T-cell (primary cell): ENCODE measurements around the gene ZNF385D. TPM values are rescaled to one million over a fixed set of nuclear protein-coding genes. Genes with fewer than 3 reads are reported as not detected.
A peak's percentile ranks its signal among the peaks of the same experiment; 100 is the strongest.

Source experiments
- ATAC-seq, 4 experiments: fragments of 200-7000 bp in 3 of 4; fragments of 150-1000 bp in 1 of 4; cut with Tn5 transposase; replicated peaks in 1 of 4; 1 replicate in 3 of 4; 2 replicates in 1 of 4; pipeline ENCODE4 v1.10.0; 2021; ENCODE audit warnings: moderate library complexity in 3 of 4, mild to moderate bottlenecking in 2 of 4, moderate number of reproducible peaks in 1 of 4
- CTCF ChIA-PET, 2 donors: fragments of 300-600 bp; sonication (Branson Sonifier 250); formaldehyde crosslinking; loops; one replicate each; lab custom pipeline; 2022; ENCODE audit warnings: antibody characterized with exemption in 2 of 2; lab: Charles Lee
- POLR2A ChIA-PET, 2 donors: fragments of 300-600 bp; sonication (Branson Sonifier 250); formaldehyde crosslinking; loops; one replicate each; lab custom pipeline; 2022; ENCODE audit warnings: antibody characterized with exemption in 2 of 2; lab: Charles Lee
- DNase-seq, 35 experiments: peaks; one replicate each; pipeline versions ENCODE4 v3.0.0 to v3.0.0-alpha.2; 2013 to 2023
- H3K27ac ChIP-seq: one replicate; pipeline ENCODE4 v1.5.1; 2013; ENCODE audit warnings: low read length
- H3K27me3 ChIP-seq, 2 experiments: replicated peaks in 1 of 2; 1 replicate in 1 of 2; 2 replicates in 1 of 2; pipeline versions ENCODE4 v1.6.1 to v1.7.0; 2013; ENCODE audit warnings: low read length in 1 of 2, mixed read lengths in 1 of 2; ENCODE audit not compliant: control insufficient read depth in 2 of 2, insufficient read depth in 2 of 2; ENCODE audit errors: extremely low read depth in 1 of 2
- H3K36me3 ChIP-seq, 2 donors: 1 replicate in 1 of 2; 2 replicates in 1 of 2; pipeline versions ENCODE4 v1.6.1 to v1.7.0; 2013; ENCODE audit warnings: low read length in 1 of 2; ENCODE audit not compliant: control insufficient read depth in 2 of 2, insufficient read depth in 1 of 2; ENCODE audit errors: extremely low read depth in 1 of 2
- H3K4me1 ChIP-seq, 2 experiments: 1 replicate in 1 of 2; 2 replicates in 1 of 2; pipeline versions ENCODE4 v1.6.1 to v1.7.0; 2013; ENCODE audit warnings: low read length in 2 of 2, mixed read lengths in 1 of 2; ENCODE audit not compliant: insufficient read depth in 2 of 2, control insufficient read depth in 1 of 2; ENCODE audit errors: extremely low read depth in 1 of 2
- H3K4me3 ChIP-seq, 2 donors: 1 replicate in 1 of 2; 2 replicates in 1 of 2; pipeline versions ENCODE4 v1.5.1 to v1.7.0; 2013; ENCODE audit warnings: mild to moderate bottlenecking in 2 of 2, low read length in 1 of 2, moderate library complexity in 1 of 2; ENCODE audit not compliant: control insufficient read depth in 1 of 2; ENCODE audit errors: extremely low read depth in 1 of 2
- H3K9me3 ChIP-seq: 2 replicates; pipeline ENCODE4 v1.7.0; 2013
- H3K27ac Mint-ChIP-seq, 2 donors: one replicate each; pipeline ENCODE4 v1.8.0; 2020 to 2021; ENCODE audit warnings: mild to moderate bottlenecking in 2 of 2, mixed read lengths in 2 of 2
- H3K27me3 Mint-ChIP-seq, 2 donors: one replicate each; pipeline ENCODE4 v1.8.0; 2021 to 2022; ENCODE audit warnings: mixed read lengths in 2 of 2
- H3K36me3 Mint-ChIP-seq: one replicate; pipeline ENCODE4 v1.8.0; 2021; ENCODE audit warnings: mixed read lengths
- H3K4me1 Mint-ChIP-seq, 3 donors: one replicate each; pipeline ENCODE4 v1.8.0; 2020 to 2022; ENCODE audit warnings: mixed read lengths in 3 of 3, mild to moderate bottlenecking in 1 of 3
- H3K4me3 Mint-ChIP-seq, 3 donors: one replicate each; pipeline ENCODE4 v1.8.0; 2020 to 2022; ENCODE audit warnings: mild to moderate bottlenecking in 3 of 3, mixed read lengths in 3 of 3, moderate library complexity in 3 of 3
- H3K9me3 Mint-ChIP-seq, 3 donors: one replicate each; pipeline ENCODE4 v1.8.0; 2020 to 2022; ENCODE audit warnings: mixed read lengths in 3 of 3
- WGBS: methylation state at CpG from one replicate; pipeline ENCODE4 v1.1.5; 2013; ENCODE audit warnings: missing lambda C conversion rate; ENCODE audit not compliant: insufficient coverage; 5-methylcytosine and 5-hydroxymethylcytosine counted together
- total RNA-seq, 35 experiments: library from RNA in 6 of 35; stranded (reverse) in 6 of 35; fragments of 120-200 nt in 1 of 35; gene quantifications; one replicate each; pipeline versions ENCODE4 v1.2.1 to v1.2.4 and lab custom pipeline; 2013 to 2026

ZNF385D gene
- total RNA-seq, 5 donors from 2014 or later (not counting 1 experiment from before 2014, with no cell fraction given) = 0.03 to 0.47 (median 0.35) TPM

DNA sequence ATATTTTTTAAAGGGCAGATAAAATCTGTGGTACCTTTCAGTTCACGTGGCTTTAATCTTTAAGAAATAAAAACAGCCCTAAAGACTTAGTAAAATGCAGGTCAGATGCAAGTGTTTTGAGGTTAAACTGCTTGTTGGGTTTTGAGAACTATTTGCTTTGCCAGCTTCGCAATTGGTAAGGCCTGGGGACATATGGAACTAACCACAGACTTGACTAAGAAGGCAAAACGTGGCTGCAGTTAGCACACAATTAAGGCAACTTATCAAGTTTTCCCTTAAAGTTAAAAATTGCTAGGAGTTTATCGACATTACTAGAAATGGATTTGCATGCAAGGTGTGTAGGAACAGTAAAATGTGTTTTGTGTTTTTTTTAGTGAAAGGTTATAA lies 206.9 kb downstream of the ZNF385D start:
- no peak overlapping the region for H3K27ac Mint-ChIP-seq
- H3K36me3 Mint-ChIP-seq = no peaks in the 10 kb centered on the region

DNA sequence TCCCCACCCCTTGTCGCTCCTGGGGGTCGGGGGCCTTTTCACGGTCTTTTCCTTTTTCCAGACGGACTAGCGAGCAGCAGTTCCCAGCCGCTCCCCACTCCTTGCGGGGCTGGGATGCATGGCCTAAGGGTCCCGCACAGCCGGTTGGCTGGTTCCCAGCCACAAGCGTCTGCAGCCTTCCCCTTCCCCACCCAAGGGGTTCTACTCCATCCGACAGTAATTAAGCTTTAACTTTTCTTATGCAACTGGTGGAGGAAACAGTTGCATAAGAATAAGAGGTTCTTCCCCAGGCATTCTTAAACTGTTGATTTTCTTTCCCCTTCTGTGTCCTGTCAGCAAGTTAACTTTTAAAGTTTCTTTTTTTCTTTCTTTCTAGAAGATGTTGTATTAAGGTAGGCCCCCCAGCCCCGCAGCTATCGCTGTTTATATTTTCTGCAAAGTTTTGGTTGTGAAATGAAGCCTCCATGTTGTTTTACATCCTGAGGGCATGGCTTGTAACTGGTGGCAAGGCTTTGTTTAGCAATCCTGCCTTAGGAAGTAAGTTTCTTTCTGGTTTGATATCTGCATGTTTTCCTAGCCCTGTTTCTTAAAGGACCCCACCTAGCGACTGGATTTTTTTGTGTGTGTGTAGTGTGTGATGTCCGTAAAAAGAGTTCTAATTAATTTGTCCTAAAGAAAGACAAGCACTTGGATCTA lies 207.5 kb downstream of the ZNF385D start:
- no peaks in the 10 kb centered on the region for H3K36me3 Mint-ChIP-seq
- WGBS = 90% methylated on average over 9 of the region's 15 CpGs
- peak overlapping the region in 1 of 3 donors; percentile 21 for H3K4me3 Mint-ChIP-seq
- no peaks in the 10 kb centered on the region for H3K4me1 Mint-ChIP-seq
- Histone ChIP-seq H3K27me3 (no peaks in the 10 kb centered on the region), H3K36me3 (no peaks in the 10 kb centered on the region), H3K4me1 (no peaks in the 10 kb centered on the region), H3K9me3 (no peaks in the 10 kb centered on the region), H3K4me3 (peak overlapping the region in 1 of 2 donors; percentile 5), H3K27ac (no peak overlapping the region)
- DNase-seq = no peak
- peaks cover 0 to 4% (median 4%) of the 10 kb centered on the region in 3 donors for H3K9me3 Mint-ChIP-seq
- H3K27me3 Mint-ChIP-seq = no peaks in the 10 kb centered on the region
- ChIA-PET POLR2A (no interaction called here), CTCF (no interaction called here)
- no peak overlapping the region for H3K27ac Mint-ChIP-seq
- ATAC-seq = no peak

More for the DNA sequence above, 206.9 kb downstream of the ZNF385D start:
- no peaks in the 10 kb centered on the region for H3K27me3 Mint-ChIP-seq
- Histone ChIP-seq H3K27me3 (no peaks in the 10 kb centered on the region), H3K4me1 (no peaks in the 10 kb centered on the region), H3K27ac (no peak overlapping the region), H3K9me3 (no peaks in the 10 kb centered on the region), H3K36me3 (no peaks in the 10 kb centered on the region), H3K4me3 (no peak overlapping the region)
- H3K4me3 Mint-ChIP-seq = no peak overlapping the region
- POLR2A ChIA-PET = no interaction called here
- DNase-seq = no peak
- CTCF ChIA-PET = no interaction called here
- peaks cover under 1 to 5% (median 4%) of the 10 kb centered on the region in 3 donors for H3K9me3 Mint-ChIP-seq
- no peaks in the 10 kb centered on the region for H3K4me1 Mint-ChIP-seq
- WGBS = 56% methylated on average over 3 of the region's 4 CpGs
- ATAC-seq = no peak

DNA sequence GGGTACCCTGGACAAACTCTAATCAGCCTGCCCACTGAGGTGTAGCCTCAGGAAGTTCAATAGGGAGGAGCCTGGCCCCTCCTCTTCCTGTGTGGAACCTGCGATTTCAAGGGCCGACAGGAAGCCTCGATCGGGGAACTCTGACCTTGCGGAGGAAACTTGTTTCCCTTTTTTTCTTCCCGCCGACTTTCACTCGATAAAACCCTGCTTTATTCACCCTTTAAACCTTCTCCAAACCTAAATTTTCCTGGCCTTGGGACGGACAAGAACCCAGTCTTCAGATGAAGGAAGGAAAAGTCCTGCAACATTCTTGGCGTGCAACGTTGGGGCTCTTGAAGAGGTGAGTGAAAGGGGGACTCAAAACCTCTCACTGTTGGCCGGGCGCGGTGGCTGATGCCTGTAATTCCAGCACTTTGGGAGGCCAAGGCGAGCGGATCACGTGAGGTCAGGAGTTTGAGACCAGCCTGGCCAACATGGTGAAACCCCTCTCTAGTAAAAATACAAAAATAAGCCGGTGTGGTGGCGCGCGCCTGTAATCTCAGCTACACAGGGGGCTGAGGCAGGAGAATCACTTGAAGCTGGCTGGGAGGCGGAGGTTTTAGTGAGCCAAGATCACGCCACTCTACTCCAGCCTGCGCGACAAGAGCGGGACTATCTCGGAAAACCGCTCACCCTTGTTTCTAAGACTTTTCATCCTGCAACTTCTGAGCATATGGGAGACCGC lies 208.2 kb downstream of the ZNF385D start:
- H3K4me1 ChIP-seq = no peaks in the 10 kb centered on the region
- peaks cover 0 to 4% (median 3%) of the 10 kb centered on the region in 3 donors for H3K9me3 Mint-ChIP-seq
- peak overlapping the region in 1 of 2 donors; percentile 5 for H3K4me3 ChIP-seq
- H3K27ac Mint-ChIP-seq = no peak overlapping the region
- CTCF ChIA-PET = no interaction called here
- no peak for DNase-seq
- H3K27me3 Mint-ChIP-seq = no peaks in the 10 kb centered on the region
- 94% methylated on average over 16 of the region's 29 CpGs for WGBS
- ATAC-seq = no peak
- no peaks in the 10 kb centered on the region for H3K27me3 ChIP-seq
- no peaks in the 10 kb centered on the region for H3K36me3 Mint-ChIP-seq
- H3K4me3 Mint-ChIP-seq = no peak overlapping the region
- H3K27ac ChIP-seq = no peak overlapping the region
- no peaks in the 10 kb centered on the region for H3K36me3 ChIP-seq
- H3K4me1 Mint-ChIP-seq = no peaks in the 10 kb centered on the region
- no peaks in the 10 kb centered on the region for H3K9me3 ChIP-seq
- POLR2A ChIA-PET = no interaction called here

DNA sequence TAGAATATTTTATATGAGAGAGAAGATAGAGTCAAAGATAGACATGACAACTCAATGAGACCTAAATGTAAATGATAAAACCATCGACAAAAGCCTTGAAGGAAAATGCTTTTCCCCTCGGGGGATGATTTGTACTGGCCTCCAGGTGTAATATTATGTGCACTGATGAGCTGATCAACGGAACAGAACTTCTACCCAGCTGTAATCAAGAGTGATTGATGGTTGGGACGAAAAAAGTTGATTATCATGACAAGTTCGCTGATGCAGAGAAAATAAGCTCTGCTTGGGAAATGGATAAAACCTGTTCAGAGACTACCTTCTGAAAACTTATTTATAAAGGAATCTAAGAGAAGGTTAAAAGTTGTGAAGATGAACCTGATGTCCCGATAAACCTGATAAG lies 210.7 kb downstream of the ZNF385D start:
- no peak overlapping the region for H3K4me3 Mint-ChIP-seq
- H3K27ac Mint-ChIP-seq = no peak overlapping the region
- Histone ChIP-seq H3K4me3 (no peak overlapping the region), H3K4me1 (no peaks in the 10 kb centered on the region), H3K36me3 (no peaks in the 10 kb centered on the region), H3K27ac (no peak overlapping the region), H3K9me3 (no peaks in the 10 kb centered on the region), H3K27me3 (no peaks in the 10 kb centered on the region)
- peaks cover 4 to 11% (median 5%) of the 10 kb centered on the region in 3 donors for H3K9me3 Mint-ChIP-seq
- POLR2A ChIA-PET = no interaction called here
- WGBS = 80% methylated on average over 1 of the region's 6 CpGs
- DNase-seq = no peak
- CTCF ChIA-PET = no interaction called here
- H3K36me3 Mint-ChIP-seq = no peaks in the 10 kb centered on the region
- ATAC-seq = no peak
- H3K4me1 Mint-ChIP-seq = no peaks in the 10 kb centered on the region
- no peaks in the 10 kb centered on the region for H3K27me3 Mint-ChIP-seq

DNA sequence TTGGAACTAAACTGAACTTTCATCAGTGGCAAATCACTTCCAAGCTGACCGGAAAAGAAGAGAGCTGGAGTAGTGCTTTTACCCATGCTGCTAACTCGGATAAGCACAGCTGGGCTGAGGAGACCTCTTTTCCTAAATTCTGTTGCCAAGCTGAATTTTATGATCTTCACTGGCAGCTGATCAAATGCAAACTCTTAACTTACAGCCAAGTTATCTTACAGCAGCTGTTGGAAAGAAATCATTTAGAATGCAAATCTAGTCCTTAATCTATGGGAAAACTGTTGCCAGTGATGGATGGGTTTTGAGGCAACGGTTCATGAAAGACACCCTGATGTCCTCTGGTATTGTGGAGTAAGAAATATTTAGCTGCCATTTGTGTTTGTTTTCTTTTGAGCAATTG lies 216.5 kb downstream of the ZNF385D start:
- Mint-ChIP-seq H3K27me3 (no peaks in the 10 kb centered on the region), H3K27ac (no peak overlapping the region), H3K36me3 (no peaks in the 10 kb centered on the region), H3K9me3 (peaks cover 10 to 19% (median 14%) of the 10 kb centered on the region in 3 donors), H3K4me3 (no peak overlapping the region), H3K4me1 (no peaks in the 10 kb centered on the region)
- POLR2A ChIA-PET = no interaction called here
- no peaks in the 10 kb centered on the region for H3K9me3 ChIP-seq
- WGBS = 70% methylated on average over 3 of the region's 3 CpGs
- CTCF ChIA-PET = no interaction called here
- no peak overlapping the region for H3K27ac ChIP-seq
- H3K4me1 ChIP-seq = no peaks in the 10 kb centered on the region
- H3K36me3 ChIP-seq = no peaks in the 10 kb centered on the region
- ATAC-seq (no peak), DNase-seq (no peak)
- H3K27me3 ChIP-seq = no peaks in the 10 kb centered on the region
- H3K4me3 ChIP-seq = no peak overlapping the region

- H3K36me3 ChIP-seq = no peaks in the 10 kb centered on the region
- no peaks in the 10 kb centered on the region for H3K27me3 ChIP-seq
- H3K4me3 Mint-ChIP-seq = no peak overlapping the region
- WGBS = 25% methylated on average over 2 of the region's 5 CpGs
- no peak for DNase-seq
- H3K27ac Mint-ChIP-seq = no peak overlapping the region
- peaks cover 10 to 17% (median 12%) of the 10 kb centered on the region in 3 donors for H3K9me3 Mint-ChIP-seq
- no peaks in the 10 kb centered on the region for H3K27me3 Mint-ChIP-seq
- H3K36me3 Mint-ChIP-seq = no peaks in the 10 kb centered on the region
- H3K4me1 ChIP-seq = no peaks in the 10 kb centered on the region
- no peak overlapping the region for H3K27ac ChIP-seq
- H3K4me3 ChIP-seq = no peak overlapping the region
- ChIA-PET CTCF (interaction anchor here in 1 of 2 donors (0.6 kb wide), 1 partner anchor 246 kb away, joined by 3 read pairs; no protein-coding TSS in a partner anchor), POLR2A (no interaction called here)
- H3K9me3 ChIP-seq = no peaks in the 10 kb centered on the region
- ATAC-seq = no peak
- H3K4me1 Mint-ChIP-seq = no peaks in the 10 kb centered on the region
Measured at GRCh38 chr3:21533002-21533401, 218.0 kb downstream of the ZNF385D start.
